Chondrocyte (in vitro differentiated cells): ENCODE measurements around the gene RAPGEF5. TPM values are rescaled to one million over a fixed set of nuclear protein-coding genes. Genes with fewer than 3 reads are reported as not detected.

Experiments
- DNase-seq: peaks from one replicate; pipeline ENCODE4 v3.0.0; 2021; ENCODE audit warnings: mixed read lengths, low spot score
- H3K27ac Mint-ChIP-seq: one replicate; pipeline ENCODE4 v1.8.0; 2021; ENCODE audit warnings: mild to moderate bottlenecking, moderate library complexity, mixed read lengths; ENCODE audit not compliant: unreplicated experiment
- H3K27me3 Mint-ChIP-seq: 2 replicates; pipeline ENCODE4 v1.8.0; 2021; ENCODE audit warnings: low read depth, mixed read lengths
- H3K36me3 Mint-ChIP-seq: 2 replicates; pipeline ENCODE4 v1.8.0; 2021; ENCODE audit warnings: low read depth, mixed read lengths
- H3K4me1 Mint-ChIP-seq: 2 replicates; pipeline ENCODE4 v1.8.0; 2021; ENCODE audit warnings: low read depth, mild to moderate bottlenecking, mixed read lengths
- H3K4me3 Mint-ChIP-seq: one replicate; pipeline ENCODE4 v1.8.0; 2021; ENCODE audit warnings: mild to moderate bottlenecking, moderate library complexity, mixed read lengths; ENCODE audit not compliant: unreplicated experiment
- H3K9me3 Mint-ChIP-seq: 2 replicates; pipeline ENCODE4 v1.8.0; 2021; ENCODE audit warnings: low read depth, mixed read lengths
- CTCF ChIP-seq: fragments of 200-600 bp; sonication (generic); IDR thresholded peaks from 2 replicates; pipeline ENCODE4 v1.5.0; 2021; ENCODE audit warnings: antibody characterized with exemption, mild to moderate bottlenecking, moderate library complexity
- total RNA-seq: library from RNA; stranded (reverse); gene quantifications from 3 replicates; pipeline ENCODE4 v1.2.1, GENCODE V29; 2021

Gene RAPGEF5
- total RNA-seq, 1 donor from 2014 or later = 2.2 TPM

- Mint-ChIP-seq H3K27ac (no peak overlapping the region), H3K27me3 (no peaks in the 10 kb centered on the region), H3K4me1 (peaks cover 11% of the 10 kb centered on the region), H3K36me3 (peaks cover 2% of the 10 kb centered on the region), H3K9me3 (no peaks in the 10 kb centered on the region), H3K4me3 (no peak overlapping the region)
- no peak for DNase-seq
- TF ChIP-seq CTCF = no peak
Observed at GRCh38 chr7:22114440-22114981, 242.4 kb downstream of the RAPGEF5 start.

DNA sequence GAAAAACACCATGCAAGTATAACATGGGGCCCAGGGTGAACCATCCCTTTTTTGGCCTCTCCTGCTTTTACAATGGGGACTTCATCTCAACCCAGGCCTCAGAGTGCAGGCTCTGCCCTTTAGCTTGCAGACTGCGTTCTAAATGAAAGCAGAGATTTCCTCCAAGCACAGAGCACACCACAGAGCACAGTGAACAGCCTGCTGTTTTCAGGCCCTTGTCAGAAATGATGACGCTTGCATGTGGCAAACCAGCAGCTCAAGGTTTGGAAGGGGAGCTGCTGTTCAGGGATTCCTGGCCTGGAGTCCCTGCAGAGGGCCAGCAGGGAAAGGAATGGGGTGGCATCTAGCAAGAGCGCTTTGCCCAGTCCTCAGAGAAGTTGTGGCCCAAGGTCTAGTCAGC lies 243.9 kb downstream of the RAPGEF5 start:
- Mint-ChIP-seq H3K4me3 (no peak overlapping the region), H3K9me3 (no peaks in the 10 kb centered on the region), H3K27ac (no peak overlapping the region), H3K36me3 (peaks cover 2% of the 10 kb centered on the region), H3K4me1 (peaks cover 11% of the 10 kb centered on the region), H3K27me3 (no peaks in the 10 kb centered on the region)
- no peak for TF ChIP-seq CTCF
- DNase-seq = no peak

GRCh38 chr7:22111661-22112060 lies 245.3 kb downstream of the RAPGEF5 start:
- Mint-ChIP-seq H3K27ac (no peak overlapping the region), H3K4me1 (peaks cover 11% of the 10 kb centered on the region)
- no peak for DNase-seq

GRCh38 chr7:22110881-22111280 lies 246.1 kb downstream of the RAPGEF5 start:
- H3K4me3 Mint-ChIP-seq = no peak overlapping the region
- TF ChIP-seq CTCF = no peak

More at GRCh38 chr7:22111661-22112060, 245.3 kb downstream of the RAPGEF5 start:
- no peak overlapping the region for H3K4me3 Mint-ChIP-seq
- TF ChIP-seq CTCF = no peak
- no peaks in the 10 kb centered on the region for H3K36me3 Mint-ChIP-seq
- H3K9me3 Mint-ChIP-seq = no peaks in the 10 kb centered on the region
- no peaks in the 10 kb centered on the region for H3K27me3 Mint-ChIP-seq

DNA sequence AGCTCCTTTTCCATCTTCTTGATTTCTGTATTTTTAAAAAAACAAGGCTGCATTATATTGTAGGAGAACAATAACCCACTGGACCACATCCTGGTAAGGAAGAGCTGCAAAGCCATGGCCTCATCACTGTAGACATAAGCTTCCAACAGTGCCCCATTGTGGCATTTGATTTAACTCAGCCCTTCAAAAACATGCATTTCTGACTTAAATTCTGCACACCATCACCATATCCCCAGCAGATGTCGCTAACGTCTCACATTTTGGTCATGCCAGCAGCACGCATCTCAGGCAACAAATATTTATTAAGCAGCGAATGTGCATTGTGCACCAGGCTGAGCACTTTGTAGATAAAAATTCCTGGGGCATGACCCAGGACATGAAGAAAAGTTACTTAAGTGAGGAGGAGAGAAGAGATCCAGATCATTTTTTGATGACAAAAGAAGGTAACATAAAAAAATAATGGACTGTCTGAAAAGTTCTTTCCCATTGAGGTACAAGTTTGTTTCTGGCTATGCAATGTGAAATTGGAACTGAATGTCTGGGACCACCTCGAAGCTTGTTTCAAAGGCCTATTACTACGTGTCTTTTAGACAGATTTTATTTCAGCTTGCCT lies 246.6 kb downstream of the RAPGEF5 start:
- H3K36me3 Mint-ChIP-seq = no peaks in the 10 kb centered on the region
- DNase-seq = no peak
- no peak overlapping the region for H3K4me3 Mint-ChIP-seq
- H3K4me1 Mint-ChIP-seq = peaks cover 11% of the 10 kb centered on the region
- H3K27me3 Mint-ChIP-seq = no peaks in the 10 kb centered on the region
- peak; percentile 91 for TF ChIP-seq CTCF
- H3K27ac Mint-ChIP-seq = no peak overlapping the region
- H3K9me3 Mint-ChIP-seq = no peaks in the 10 kb centered on the region

More at GRCh38 chr7:22110881-22111280, 246.1 kb downstream of the RAPGEF5 start:
- DNase-seq = no peak
- no peak overlapping the region for H3K27ac Mint-ChIP-seq
- H3K27me3 Mint-ChIP-seq = no peaks in the 10 kb centered on the region
- peaks cover 11% of the 10 kb centered on the region for H3K4me1 Mint-ChIP-seq
- no peaks in the 10 kb centered on the region for H3K36me3 Mint-ChIP-seq
- H3K9me3 Mint-ChIP-seq = no peaks in the 10 kb centered on the region
